ENCODE measurements around the gene NRCAM. TPM values are rescaled to one million over a fixed set of nuclear protein-coding genes. Genes with fewer than 3 reads are reported as not detected.
"Not testable (repeated sequence)": the region's sequence is repeated elsewhere in the genome, so short reads cannot be mapped to it uniquely, and the experiment has no call there.

NRCAM gene
- total RNA-seq, 2 experiments from 2014 or later = 3.4 to 7.0 TPM

GRCh38 chr7:108278281-108278680 is 178.0 kb downstream of the NRCAM start:
- no peak overlapping the region for H3K4me3 ChIP-seq (ENCODE audit: low read length)
- CTCF ChIA-PET = no interaction called here
- DNase-seq = no peak
- H3K4me1 Mint-ChIP-seq (ENCODE audit: low read depth) = no peaks in the 10 kb centered on the region
- no peak for ATAC-seq (ENCODE audit: poor library complexity)
- POLR2A ChIA-PET = no interaction called here
- H3K27me3 Mint-ChIP-seq = no peaks in the 10 kb centered on the region
- H3K27me3 ChIP-seq (ENCODE audit: control insufficient read depth in 1 of 2, insufficient read depth in 2 of 2, low read length in 2 of 2) = no peaks in the 10 kb centered on the region
- H3K9me3 Mint-ChIP-seq = peaks cover 2% of the 10 kb centered on the region
- no peaks in the 10 kb centered on the region for H3K36me3 Mint-ChIP-seq (ENCODE audit: low read depth)
- H3K9me3 ChIP-seq (ENCODE audit: control insufficient read depth in 1 of 2, insufficient read depth in 1 of 2, low read length in 2 of 2) = no peaks in the 10 kb centered on the region
- no peaks in the 10 kb centered on the region for H3K36me3 ChIP-seq (ENCODE audit: insufficient read depth, low read length)
- no peak overlapping the region for H3K4me3 Mint-ChIP-seq
- H3K27ac ChIP-seq (ENCODE audit: low read depth in 1 of 2, low read length in 2 of 2) = no peak overlapping the region
- no peak overlapping the region for H3K27ac Mint-ChIP-seq
- intact Hi-C loops (cut with DNase I, micrococcal nuclease) = no loop called here
- no peak for TF ChIP-seq CTCF (IDR thresholded peaks at IDR 0.05)
- no peaks in the 10 kb centered on the region for H3K4me1 ChIP-seq (ENCODE audit: insufficient read depth, low read length)

GRCh38 chr7:108274447-108274846 is 181.8 kb downstream of the NRCAM start:
- POLR2A ChIA-PET; DNase-seq; H3K9me3 Mint-ChIP-seq; H3K36me3 ChIP-seq (ENCODE audit: insufficient read depth, low read length); H3K4me3 ChIP-seq (ENCODE audit: low read length); intact Hi-C loops (cut with DNase I, micrococcal nuclease); CTCF ChIA-PET; H3K9me3 ChIP-seq (ENCODE audit: control insufficient read depth in 1 of 2, insufficient read depth in 1 of 2, low read length in 2 of 2); H3K4me3 Mint-ChIP-seq; H3K4me1 Mint-ChIP-seq (ENCODE audit: low read depth); H3K27me3 ChIP-seq (ENCODE audit: control insufficient read depth in 1 of 2, insufficient read depth in 2 of 2, low read length in 2 of 2); H3K27me3 Mint-ChIP-seq; H3K27ac ChIP-seq (ENCODE audit: low read depth in 1 of 2, low read length in 2 of 2); H3K36me3 Mint-ChIP-seq (ENCODE audit: low read depth); H3K27ac Mint-ChIP-seq; ATAC-seq (ENCODE audit: poor library complexity); H3K4me1 ChIP-seq (ENCODE audit: insufficient read depth, low read length): not testable (repeated sequence)

- H3K27ac Mint-ChIP-seq; POLR2A ChIA-PET; intact Hi-C loops (cut with DNase I, micrococcal nuclease): not testable (repeated sequence)
Measured at GRCh38 chr7:108272891-108273290, 183.3 kb downstream of the NRCAM start.

GRCh38 chr7:108270385-108271015 is 185.7 kb downstream of the NRCAM start:
- no peaks in the 10 kb centered on the region for H3K4me1 ChIP-seq (ENCODE audit: insufficient read depth, low read length)
- no peaks in the 10 kb centered on the region for H3K4me1 Mint-ChIP-seq (ENCODE audit: low read depth)
- no peak overlapping the region for H3K4me3 ChIP-seq (ENCODE audit: low read length)
- ChIA-PET POLR2A (no interaction called here), CTCF (no interaction called here)
- H3K27me3 ChIP-seq (ENCODE audit: control insufficient read depth in 1 of 2, insufficient read depth in 2 of 2, low read length in 2 of 2) = peaks cover 0 to 2% of the 10 kb centered on the region in 2 experiments
- no peak for DNase-seq
- intact Hi-C loops (cut with DNase I, micrococcal nuclease) = no loop called here
- no peaks in the 10 kb centered on the region for H3K36me3 ChIP-seq (ENCODE audit: insufficient read depth, low read length)
- no peak overlapping the region for H3K27ac Mint-ChIP-seq
- H3K27me3 Mint-ChIP-seq = no peaks in the 10 kb centered on the region
- no peak for TF ChIP-seq CTCF (IDR thresholded peaks at IDR 0.05)
- H3K36me3 Mint-ChIP-seq (ENCODE audit: low read depth) = no peaks in the 10 kb centered on the region
- ATAC-seq (ENCODE audit: poor library complexity) = no peak
- peaks cover 2% of the 10 kb centered on the region for H3K9me3 Mint-ChIP-seq
- H3K4me3 Mint-ChIP-seq = no peak overlapping the region
- H3K27ac ChIP-seq (ENCODE audit: low read depth in 1 of 2, low read length in 2 of 2) = no peak overlapping the region
- H3K9me3 ChIP-seq (ENCODE audit: control insufficient read depth in 1 of 2, insufficient read depth in 1 of 2, low read length in 2 of 2) = no peaks in the 10 kb centered on the region

More at GRCh38 chr7:108272891-108273290, 183.3 kb downstream of the NRCAM start:
- H3K9me3 ChIP-seq (ENCODE audit: control insufficient read depth in 1 of 2, insufficient read depth in 1 of 2, low read length in 2 of 2); H3K27me3 ChIP-seq (ENCODE audit: control insufficient read depth in 1 of 2, insufficient read depth in 2 of 2, low read length in 2 of 2); DNase-seq; H3K4me1 ChIP-seq (ENCODE audit: insufficient read depth, low read length); H3K27me3 Mint-ChIP-seq; H3K9me3 Mint-ChIP-seq; H3K4me1 Mint-ChIP-seq (ENCODE audit: low read depth); CTCF ChIA-PET; H3K36me3 ChIP-seq (ENCODE audit: insufficient read depth, low read length); ATAC-seq (ENCODE audit: poor library complexity); H3K27ac ChIP-seq (ENCODE audit: low read depth in 1 of 2, low read length in 2 of 2); H3K4me3 ChIP-seq (ENCODE audit: low read length); H3K36me3 Mint-ChIP-seq (ENCODE audit: low read depth); H3K4me3 Mint-ChIP-seq: not testable (repeated sequence)
